GM18868 (cell line): ENCODE results near the gene DPY19L1.
"Not testable (repeated sequence)": the region's sequence is repeated elsewhere in the genome, so short reads cannot be mapped to it uniquely, and the experiment has no call there.

Experiments used
- ATAC-seq: cut with Tn5 transposase; IDR thresholded peaks from one replicate; pipeline ENCODE4 v1.9.1; 2021; ENCODE audit warnings: mild to moderate bottlenecking, moderate library complexity; ENCODE audit not compliant: unreplicated experiment

DPY19L1 gene

DNA sequence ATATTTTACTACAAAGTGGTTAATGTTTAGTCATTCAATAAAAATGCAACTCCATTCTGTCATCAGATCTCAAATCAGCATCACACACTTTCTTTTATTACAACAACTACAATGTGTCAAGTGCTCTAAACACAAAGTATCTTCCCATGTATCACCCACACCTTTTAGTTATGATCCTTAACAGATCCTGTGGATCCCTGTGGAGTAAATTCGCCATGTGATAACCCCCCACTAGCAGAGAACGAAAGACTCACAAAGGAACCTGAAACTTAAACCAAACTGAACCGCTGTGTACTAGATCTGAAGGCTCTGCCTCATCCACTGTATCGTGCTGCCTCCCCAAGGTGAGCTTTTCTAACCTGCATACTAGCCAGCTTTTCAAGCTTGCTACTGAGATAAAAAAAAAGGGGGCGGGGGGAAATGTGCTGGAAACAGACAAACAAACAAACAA, 1.7 kb downstream of the DPY19L1 start:
- ATAC-seq = peak; percentile 12

DNA sequence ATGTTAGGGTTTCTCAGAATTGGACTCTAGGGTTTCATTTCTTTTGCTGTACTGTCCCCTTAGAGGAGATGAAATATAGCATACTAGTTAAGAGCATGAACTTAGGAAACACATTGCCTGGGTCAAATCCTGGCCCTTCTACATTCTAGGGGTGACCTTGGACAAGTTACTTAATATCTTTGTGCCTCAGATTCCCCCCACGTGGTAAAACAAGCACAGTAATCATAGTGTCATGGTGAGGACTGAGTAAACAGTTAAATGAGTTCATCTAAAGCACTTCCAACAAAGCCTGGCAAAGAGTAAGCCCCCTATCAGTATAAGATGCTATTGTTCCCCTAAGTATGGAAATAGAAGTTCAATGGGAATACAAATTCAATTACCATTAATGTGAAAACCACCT, 5.1 kb downstream of the DPY19L1 start:
- ATAC-seq = no peak

GRCh38 chr7:35030848-35031247, 6.4 kb downstream of the DPY19L1 start:
- ATAC-seq = no peak

GRCh38 chr7:35029311-35029710, 8.0 kb downstream of the DPY19L1 start:
- ATAC-seq = no peak

GRCh38 chr7:35026150-35026549, 11.1 kb downstream of the DPY19L1 start:
- no peak for ATAC-seq

DNA sequence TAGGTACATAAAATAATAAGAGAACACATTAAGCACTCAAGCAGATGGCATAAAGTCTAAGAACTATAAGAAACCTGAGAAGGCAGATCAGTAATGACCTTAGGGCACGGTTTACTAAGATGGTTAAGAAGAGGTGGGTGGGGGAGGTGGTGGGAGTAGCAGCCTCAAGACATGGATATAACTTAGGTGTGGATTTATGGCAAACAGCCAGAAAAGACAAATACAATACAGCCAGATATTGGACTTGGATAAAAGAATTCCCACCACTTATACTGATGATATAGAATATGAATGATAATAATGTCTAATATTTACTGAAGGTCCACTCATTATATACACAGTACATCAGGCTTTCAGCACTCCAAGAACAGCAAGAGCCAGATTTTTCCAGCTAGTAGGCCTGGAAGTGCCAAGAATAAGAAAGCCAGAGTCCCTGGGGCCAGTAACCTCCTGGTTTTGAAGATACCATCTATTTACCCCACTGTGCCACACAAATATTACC, 11.9 kb downstream of the DPY19L1 start:
- ATAC-seq = no peak

DNA sequence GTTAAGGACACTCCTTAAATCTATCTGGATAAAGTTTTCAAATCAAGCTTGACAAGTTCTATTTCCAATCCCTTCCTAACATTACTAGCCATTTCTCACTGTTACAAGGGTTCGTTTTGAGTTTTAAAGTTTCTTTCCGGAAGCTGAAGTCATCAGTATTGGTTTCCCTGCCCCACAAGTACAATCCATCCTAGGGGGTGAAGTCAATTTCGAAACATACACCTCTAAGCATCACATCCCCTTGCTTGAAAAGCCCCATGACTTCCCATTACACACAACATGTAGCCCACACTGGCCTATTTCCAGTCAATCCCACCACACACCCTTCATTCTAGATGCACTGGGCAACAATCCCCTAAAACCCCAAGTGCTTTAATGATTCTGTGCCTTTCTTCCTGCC, 13.0 kb downstream of the DPY19L1 start:
- ATAC-seq = peak; percentile 83

DNA sequence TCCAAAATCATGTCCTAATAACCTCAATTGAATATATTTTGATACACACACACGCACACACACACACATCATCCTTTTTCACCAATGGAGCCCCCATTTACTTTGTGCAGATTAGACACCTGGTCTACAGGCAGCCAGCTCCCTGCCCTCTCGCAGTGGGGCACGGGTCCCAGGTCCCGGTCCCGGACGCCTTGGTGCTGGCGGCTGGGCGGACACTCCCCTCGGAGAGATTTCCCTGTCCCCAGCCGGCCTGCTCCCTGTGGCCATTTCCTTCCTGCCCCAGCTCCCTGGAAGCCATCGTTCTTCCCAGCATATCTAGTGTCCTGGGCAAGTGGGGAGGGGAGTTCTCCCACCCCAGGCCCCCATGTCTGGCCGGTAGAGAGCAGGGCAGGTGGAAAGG, 14.6 kb downstream of the DPY19L1 start:
- no peak for ATAC-seq

DNA sequence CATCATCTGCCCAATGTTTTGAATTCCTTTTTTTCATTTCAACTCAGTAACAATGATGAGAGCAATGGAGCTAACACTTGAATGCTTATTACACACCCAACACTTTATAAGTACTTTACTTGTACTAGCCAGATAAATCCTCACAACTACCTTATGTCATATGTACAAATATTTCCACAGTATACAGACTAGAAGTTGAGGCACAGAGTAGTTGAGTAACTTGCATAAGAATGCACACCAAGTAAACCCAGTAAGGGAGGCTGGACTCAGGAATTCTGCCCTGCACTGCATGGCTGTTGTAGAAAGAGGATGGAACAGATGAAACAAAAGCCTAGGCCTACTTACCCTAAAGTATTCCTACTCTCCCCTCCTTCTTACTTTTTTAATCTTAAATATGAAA, 15.8 kb downstream of the DPY19L1 start:
- no peak for ATAC-seq

DNA sequence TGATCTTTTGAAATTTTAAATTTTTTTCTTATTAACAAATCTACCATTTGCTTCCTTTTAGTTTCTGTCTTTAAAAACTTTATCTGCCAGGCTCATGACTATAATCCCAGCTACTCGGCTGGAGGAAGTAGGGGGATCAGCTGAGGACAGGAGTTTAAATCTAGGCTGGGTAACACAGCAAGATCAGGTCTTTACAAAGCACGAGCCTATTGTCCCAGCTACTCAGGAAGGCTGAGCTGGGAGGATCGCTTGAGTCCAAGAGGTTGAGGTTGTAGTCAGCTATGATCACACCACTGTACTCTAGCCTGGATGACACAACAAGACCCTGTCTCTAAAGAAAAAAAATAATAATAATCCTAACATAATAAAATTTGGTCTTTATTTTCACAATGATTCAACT, 17.5 kb downstream of the DPY19L1 start:
- no peak for ATAC-seq

- ATAC-seq = no peak
Measured at GRCh38 chr7:35019179-35019729, 18.0 kb downstream of the DPY19L1 start.

GRCh38 chr7:35015346-35015859, 21.9 kb downstream of the DPY19L1 start:
- no peak for ATAC-seq

DNA sequence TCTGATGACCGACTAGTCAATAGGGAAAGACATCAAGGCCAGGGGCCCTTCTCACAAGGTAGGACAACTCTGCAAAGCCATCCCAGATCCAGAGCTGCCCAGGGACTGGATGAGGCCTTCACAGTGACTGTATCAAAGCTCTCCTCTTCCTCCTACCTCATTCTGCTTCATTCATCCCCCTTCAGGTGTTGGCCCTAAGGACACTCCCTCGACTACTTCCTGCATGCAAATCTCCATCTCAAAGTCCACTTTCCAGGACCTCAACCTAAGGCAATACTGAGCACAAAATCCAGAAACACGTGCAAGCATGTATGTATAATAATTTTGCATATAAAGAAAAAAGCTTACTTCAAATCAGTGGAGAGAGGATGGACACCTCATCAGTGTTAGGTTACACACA, 25.1 kb downstream of the DPY19L1 start:
- no peak for ATAC-seq

DNA sequence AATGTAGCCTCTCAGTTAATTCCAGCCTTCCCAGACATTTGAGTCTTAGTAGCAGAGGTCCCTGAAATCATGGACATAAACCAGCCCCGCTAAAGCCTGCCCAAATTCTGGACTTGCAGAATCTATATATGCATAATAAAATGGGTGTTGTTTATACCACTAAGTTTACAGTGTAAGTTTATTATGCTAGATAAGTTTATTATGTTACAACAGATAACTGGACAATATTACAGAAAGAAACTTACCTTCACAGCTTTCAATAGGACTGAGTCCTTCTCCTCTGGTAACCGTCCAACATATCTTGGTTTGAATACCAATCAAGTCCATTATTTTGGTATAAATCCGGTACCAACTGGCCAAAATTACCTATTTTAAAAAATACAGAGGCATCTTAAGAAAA, 26.2 kb downstream of the DPY19L1 start:
- ATAC-seq = no peak

- no peak for ATAC-seq
Measured at GRCh38 chr7:35007768-35008167, 29.5 kb downstream of the DPY19L1 start.

- no peak for ATAC-seq
Measured at GRCh38 chr7:35004531-35005095, 32.7 kb downstream of the DPY19L1 start.

DNA sequence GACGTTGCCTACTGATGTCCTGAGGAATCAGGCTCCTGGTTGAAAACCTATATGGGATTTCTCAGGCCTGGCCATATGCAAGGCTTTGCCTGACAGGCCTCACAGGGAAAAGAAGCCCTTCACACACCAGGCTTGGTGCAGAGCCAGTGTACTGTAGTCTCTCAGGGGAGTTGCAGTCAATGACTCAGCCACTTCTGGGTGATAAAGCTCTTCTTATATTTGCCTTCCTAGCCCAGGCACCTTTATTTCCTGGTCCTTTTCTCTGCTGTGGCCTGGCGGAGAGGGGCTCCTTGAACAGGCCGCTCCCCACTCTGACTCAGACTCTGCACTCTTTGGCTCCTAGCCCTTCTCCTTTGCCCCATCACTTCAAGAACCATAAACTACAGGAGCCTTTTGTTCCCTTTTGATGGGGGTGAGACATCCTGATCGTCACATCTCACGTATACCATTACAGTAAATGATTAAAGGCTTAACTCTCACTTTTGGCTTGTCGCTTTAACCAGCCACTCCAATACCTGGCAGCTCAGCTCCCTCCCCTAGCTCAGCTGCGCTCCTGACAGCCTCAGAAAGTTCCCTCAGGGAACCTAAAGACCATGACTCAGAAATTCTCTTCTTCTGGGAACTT, 33.5 kb downstream of the DPY19L1 start:
- peak; percentile 41 for ATAC-seq

GRCh38 chr7:35003177-35003650, 34.1 kb downstream of the DPY19L1 start:
- ATAC-seq = peak; percentile 9

GRCh38 chr7:34998335-34998734, 39.0 kb downstream of the DPY19L1 start:
- not testable (repeated sequence) for ATAC-seq

DNA sequence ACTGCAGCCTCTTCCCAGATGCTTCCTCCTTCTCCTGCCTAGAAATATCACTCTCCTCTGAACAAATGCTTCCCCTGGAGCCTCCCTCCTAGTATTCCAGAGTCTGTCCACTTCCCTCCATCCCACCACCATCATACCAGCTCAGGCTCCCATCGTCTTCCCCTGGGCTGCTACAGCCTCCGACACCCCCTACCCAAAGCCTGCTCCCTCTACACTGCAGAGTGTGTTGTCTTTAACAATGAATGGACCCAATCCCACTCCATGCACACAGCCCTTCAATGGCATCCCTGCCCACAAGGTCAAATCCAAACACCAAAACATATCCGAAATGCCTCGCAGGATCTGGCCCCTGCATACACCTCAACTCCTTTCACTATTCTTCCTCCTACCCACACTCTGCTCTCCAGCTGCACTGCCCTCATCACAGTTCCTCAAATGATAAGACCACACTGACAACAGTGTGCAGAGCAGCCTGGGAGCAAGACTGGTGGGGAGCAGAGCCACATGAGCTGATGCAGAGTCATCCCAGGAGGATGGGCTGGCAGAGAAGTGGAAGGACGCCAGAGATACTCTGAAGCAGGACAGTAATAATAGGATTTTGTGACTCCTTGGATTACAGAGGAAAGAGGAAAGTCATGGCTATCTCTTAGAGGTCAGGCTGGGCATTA, 40.7 kb downstream of the DPY19L1 start:
- peak; percentile 63 for ATAC-seq

DNA sequence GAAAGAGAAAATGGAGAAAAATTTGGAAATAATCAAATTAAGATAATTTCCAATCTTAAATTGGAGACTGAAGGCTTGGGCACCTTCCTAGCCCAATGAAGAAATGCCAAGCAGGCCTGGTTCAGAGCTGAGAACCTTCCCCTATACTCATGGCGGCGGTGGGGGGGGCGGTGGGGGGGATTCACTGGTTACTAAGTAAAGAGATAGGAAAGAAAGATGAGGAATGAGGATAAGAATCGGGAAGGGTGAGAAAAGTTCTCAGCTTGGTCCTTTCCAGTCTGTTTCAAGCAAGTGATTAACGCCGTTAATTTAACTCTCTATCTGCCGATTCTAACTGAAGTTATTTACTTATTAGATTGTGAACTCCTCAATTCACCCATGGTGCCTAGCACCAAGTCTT, 41.5 kb downstream of the DPY19L1 start:
- no peak for ATAC-seq
